Right ventricle myocardium inferior (tissue), 1 donor: Measurements from ENCODE around the gene H6PD. TPM values are rescaled to one million over a fixed set of nuclear protein-coding genes. Genes with fewer than 3 reads are reported as not detected.

Experiments used
- ATAC-seq: fragments of 200-7000 bp; cut with Tn5 transposase; one replicate; pipeline ENCODE4 v1.9.1; 2020; ENCODE audit warnings: mild to moderate bottlenecking, moderate library complexity
- DNase-seq: peaks from one replicate; pipeline ENCODE4 v3.0.0; 2021; ENCODE audit errors: missing footprints
- intact Hi-C: fragments of 100-400 bp; cut with DNase I; formaldehyde crosslinking; loops from one replicate; pipeline ENCODE4 v1.11.0; 2022
- total RNA-seq: library from RNA; stranded (reverse); fragmentation: NEBNext Ultra II Directional; extraction: Animal tissue kit (Norgen Biotek cat#: 25700); gene quantifications from one replicate; pipeline ENCODE4 v1.2.1, GENCODE V29; 2021
- donor health status: DM: no; HTN: yes; CAD: no; lungs with severe emphysema.

Gene H6PD
- total RNA-seq, 1 donor from 2014 or later: 18.7 TPM

DNA sequence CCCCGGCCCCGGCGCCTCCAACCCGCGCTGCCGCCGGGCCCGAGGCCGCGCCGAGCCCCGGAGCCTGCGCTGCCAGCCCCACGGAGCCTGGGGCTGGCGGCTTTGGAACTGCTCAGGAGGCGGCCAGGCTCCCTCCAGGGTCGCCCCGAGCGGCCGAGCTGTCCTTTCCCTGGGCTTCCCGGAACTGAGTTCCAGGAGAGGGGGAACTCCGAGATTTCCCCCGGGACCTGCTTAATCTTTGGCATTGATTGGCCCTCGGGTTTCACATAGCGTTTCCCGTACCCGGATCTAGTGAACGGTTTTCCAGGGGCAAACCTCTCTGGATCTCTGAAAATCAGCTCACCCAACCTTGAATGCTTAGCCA, 504 bp downstream of the H6PD start:
- no peak for ATAC-seq
- intact Hi-C loops: loop anchor here (2.0 kb wide), 1 partner anchor 16 kb away; no protein-coding TSS in a partner anchor
- no peak for DNase-seq

DNA sequence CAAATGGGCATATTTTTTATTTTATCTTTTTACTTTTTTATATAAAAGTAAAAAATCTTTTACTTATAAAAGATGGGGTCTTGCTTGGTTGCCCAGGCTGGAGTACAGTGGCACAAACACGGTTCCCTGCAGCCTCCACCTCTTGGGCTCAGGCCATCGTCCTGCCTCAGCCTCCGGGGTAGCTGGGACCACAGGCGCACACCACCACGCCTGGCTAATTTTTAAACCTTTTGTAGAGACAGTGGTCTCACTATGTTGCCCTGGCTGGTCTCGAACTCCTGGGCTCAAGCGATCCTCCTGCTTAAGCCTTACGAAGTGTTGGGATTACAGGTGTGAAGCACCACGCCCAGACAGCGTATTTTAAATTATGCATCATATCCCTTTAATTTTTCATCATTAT, 986 bp downstream of the H6PD start:
- DNase-seq: no peak
- no peak for ATAC-seq
- intact Hi-C loops: loop anchor here (2.0 kb wide), 1 partner anchor 15 kb away; no protein-coding TSS in a partner anchor

DNA sequence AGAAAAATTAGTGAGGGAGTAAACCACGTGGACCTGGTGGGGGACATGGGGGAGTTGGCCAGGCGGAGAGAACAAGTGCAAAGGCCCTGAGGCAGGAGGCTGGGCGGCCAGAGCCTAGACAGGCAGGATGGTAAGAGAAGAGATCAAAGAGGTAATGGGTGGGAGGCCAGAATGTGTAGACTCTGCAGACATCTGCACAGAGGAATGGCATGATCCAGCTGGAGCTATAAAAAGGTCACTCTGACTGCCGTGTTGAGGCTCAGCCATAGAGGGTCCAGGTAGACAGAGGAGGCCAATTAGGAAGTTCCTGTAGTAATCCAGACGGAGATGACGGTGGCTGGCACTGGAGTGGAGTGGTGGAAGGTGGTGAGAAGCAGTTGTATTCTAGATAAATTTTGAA, 3.6 kb downstream of the H6PD start:
- intact Hi-C loops: no loop called here
- no peak for ATAC-seq
- no peak for DNase-seq

DNA sequence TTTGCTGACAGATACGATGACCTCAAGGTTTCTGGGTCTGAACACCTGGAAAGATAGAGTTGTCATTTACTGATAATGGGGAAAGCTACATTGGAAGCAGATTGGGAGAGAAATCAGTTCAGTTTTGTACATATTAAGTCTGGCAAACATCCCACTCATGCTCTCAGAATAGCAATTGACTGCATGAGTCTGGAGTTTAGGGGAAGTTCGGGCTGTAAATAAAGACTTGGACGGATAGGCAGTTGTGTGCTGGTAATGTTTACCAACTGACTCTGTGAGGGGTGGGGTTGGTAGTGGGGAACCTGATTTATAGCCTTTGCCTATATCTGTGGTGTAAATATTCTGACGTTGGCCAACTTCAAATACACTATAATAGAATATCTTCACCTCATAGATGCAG, 4.0 kb downstream of the H6PD start:
- DNase-seq (no peak), ATAC-seq (no peak)
- intact Hi-C loops: no loop called here

DNA sequence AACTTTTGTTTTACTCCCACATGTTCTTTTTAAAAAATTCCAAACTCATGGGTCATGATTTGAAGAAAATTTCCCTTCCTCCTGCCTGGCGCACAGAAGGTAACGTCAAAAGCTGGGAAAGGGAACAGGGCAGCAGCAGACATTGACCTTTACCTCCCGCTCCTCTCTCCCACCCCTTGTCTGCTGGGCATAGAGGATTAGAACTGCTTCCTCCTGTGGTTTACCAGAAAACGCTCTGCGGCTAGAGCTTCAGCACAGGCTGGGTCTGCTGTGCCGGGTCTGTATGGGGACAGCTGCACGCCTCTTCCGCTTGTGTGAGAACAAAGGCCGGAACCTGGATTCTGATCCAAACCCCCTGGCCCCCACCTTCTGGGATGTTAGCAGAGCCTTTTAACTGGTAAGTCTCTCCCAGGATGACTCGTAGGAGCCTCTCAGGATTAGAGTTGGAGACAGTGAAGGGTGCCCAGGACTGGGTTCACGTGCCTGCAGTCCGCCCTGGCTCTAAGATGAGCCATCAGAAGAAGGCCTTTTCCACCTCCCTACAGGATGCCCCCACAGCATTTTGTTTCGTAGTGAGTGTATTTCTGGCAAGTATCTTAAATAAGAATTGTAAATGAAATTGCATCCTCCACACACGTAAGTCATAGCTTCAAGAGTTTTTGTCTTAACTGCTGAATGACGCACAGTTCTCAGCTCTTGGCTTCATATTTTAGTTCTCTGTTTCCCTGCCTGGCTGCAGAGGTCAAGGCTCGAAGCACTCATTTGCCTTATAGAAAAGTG, 5.2 kb downstream of the H6PD start:
- intact Hi-C loops: no loop called here
- peak; percentile 87 for DNase-seq
- ATAC-seq: no peak

DNA sequence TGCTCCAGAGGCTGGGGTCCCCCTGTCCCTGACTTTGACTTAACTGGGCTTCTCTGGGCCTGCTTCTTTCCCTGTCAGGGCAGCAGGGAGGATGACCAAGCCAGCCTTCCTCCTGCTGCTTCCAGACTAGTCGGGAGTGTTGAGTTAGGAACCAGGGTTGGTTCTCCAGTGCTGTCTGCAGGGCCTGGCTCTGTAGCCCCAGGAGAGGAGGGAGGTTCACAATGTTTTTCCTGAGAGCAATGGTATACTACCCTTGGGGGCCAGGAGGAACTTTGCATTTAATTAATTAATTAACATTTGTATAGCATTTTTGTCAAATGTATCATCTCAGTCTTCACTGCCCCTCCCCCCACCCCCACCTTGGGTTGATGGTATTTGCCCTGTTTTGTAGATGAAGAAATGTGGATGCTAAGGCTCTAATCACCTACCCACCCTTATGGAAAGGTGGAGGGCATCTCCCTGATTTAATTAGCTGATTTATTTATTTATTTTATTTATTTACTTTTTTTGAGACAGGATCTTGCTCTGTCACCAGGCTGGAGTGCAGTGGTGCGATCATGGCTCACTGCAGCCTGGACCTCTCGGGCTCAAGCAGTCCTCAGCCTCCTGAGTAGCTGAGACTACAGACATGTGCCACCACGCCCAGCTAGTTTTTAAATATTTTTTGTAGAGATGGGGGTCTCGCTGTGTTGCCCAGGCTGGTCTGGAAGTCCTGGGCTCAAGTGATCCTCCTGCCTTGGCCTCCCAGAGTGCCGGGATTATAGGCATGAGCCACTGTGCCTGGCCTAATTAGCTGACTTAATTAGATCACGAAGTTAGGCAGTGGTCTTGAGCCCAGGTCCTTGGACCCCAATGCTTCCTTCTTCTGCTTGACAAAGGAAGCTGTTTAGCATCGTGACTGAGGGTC, 6.6 kb downstream of the H6PD start:
- intact Hi-C loops: no loop called here
- DNase-seq: no peak
- no peak for ATAC-seq

DNA sequence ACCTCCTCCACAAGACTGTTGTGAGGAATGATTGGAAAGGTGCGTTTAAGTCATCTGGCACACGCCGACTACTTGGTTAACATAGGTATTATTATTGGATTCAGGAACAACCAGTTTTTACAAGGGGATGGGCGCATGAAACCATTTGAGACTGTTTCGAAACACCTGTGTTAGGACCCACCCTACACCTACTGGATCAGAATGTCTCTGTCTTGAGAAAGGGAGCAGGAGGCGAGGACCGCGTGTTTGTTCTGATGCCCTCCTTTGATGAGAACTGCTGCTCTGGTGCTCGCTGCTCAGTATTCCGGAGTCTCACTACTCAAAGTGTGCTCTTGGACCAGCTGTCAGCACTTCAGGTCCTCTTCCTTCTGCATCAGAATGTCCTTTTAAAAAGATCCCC, 7.3 kb downstream of the H6PD start:
- ATAC-seq: no peak
- intact Hi-C loops: no loop called here
- DNase-seq: no peak

DNA sequence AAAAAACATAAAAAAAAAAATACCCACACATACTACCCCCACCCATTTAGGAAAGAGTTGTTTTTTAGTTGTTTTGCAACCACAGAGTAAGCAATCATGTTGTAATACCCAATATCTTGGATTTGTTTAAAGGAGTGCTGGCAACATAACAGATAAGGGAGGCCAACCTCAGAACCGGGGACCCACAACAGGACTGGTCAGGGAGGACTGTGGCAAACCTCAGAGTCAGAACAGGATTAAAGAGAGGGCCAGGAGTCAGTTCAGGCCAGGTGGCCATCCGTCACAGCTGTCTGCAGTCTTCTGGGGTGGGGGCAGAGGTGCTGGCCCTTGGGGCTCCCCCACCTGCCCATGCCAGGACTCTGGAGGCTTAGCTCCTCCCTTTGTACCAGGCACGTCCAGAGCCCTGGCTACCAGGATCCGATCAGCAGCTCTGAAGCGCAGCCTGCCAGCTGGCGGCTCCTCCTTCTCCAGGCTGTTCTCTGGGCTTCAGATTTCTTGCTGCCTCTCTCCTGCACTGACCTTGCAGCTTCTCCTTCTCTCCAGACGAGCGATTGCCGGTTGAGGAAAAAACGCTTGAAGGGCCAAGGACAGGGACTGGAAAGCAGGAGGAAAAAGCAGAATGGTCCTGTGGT, 7.9 kb downstream of the H6PD start:
- peak; percentile 89 for DNase-seq
- intact Hi-C loops: no loop called here
- peak; percentile 86 for ATAC-seq

DNA sequence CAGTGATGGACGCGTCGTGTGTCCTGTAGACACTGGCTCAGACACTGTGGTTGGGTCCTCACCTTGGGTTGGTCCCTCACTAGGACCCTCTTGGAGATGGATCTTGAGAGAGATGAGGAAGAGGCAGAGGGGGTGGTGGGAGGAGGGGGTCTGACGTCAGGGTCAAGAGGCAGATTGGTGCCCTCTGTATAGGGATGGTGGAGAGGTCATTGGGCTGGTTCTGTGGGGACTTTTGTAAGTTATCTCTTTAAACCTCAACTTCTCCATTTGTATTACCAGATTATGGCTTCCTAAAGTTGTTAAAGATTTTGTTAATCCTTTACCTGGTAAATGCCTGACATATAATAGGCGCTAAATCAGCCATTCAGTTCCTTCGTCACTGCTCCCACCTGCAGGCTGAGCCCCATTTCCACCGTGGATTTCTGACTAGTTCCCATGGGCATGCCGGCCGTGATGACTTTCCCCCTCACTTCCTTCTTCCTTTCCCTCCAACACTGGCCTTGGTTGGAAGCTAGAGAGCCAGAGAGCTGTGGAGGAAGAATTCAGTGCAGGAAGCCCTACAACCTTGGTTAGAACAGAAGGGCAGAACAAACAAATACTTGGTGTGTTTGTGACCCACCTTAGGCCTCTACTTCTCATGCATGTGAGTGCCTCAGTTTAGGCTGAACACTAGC, 8.6 kb downstream of the H6PD start:
- DNase-seq (no peak), ATAC-seq (peak; percentile 18)
- intact Hi-C loops: no loop called here

DNA sequence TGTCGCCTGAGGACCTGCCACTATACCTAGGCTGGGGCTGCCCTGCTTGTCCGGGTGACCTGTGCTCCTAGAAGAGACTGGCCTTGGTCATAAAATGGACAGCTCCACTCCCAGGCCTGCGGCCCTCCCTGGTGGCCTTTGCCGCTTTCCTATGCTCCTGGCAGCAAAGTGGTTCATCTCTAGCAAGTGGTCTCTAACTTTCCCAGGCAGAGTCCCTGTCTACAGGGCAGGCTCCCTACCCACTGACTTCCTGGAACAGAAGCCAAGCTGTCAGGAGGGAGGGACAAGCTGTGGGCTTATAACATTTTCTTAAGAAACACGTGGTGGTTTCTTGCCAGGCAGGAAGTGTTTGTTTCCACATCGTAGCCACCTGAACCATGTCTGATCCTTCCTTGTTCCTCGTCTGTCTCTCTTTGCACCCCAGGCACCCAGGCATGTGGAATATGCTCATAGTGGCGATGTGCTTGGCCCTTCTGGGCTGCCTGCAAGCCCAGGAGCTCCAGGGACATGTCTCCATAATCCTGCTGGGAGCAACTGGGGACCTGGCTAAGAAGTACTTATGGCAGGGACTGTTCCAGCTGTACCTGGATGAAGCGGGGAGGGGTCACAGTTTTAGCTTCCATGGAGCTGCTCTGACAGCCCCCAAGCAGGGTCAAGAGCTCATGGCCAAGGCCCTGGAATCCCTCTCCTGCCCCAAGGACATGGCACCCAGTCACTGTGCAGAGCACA, 10.1 kb downstream of the H6PD start:
- intact Hi-C loops: no loop called here
- no peak for DNase-seq
- ATAC-seq: no peak

DNA sequence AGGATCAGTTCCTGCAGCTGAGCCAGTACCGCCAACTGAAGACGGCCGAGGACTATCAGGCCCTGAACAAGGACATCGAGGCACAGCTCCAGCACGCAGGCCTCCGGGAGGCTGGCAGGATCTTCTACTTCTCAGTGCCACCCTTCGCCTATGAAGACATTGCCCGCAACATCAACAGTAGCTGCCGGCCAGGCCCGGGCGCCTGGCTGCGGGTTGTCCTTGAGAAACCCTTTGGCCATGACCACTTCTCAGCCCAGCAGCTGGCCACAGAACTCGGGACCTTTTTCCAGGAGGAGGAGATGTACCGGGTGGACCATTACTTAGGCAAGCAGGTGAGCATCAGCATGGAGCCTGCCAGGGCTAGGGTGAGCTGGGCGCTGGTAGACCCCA, 10.7 kb downstream of the H6PD start:
- ATAC-seq: no peak
- intact Hi-C loops: no loop called here
- no peak for DNase-seq

DNA sequence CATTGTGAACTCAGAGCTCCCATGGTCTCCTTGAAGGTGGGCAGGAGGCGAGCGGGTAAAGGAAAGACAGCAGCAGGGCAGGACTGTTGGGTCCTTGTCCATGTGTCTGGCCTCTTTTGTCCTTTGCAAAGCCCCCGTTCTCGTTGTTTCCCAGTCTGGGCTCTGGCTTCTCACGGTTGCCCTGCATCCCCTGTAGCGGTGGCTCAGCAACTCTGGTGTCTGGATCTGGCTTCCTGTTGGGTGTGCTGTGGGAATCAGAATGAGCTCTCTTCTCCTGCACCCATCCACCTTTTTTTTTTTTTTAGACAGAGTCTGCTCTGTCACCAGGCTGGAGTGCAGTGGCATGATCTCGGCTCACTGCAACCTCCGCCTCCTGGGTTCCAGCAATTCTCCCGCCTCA, 11.1 kb downstream of the H6PD start:
- ATAC-seq: no peak
- intact Hi-C loops: no loop called here
- DNase-seq: no peak

DNA sequence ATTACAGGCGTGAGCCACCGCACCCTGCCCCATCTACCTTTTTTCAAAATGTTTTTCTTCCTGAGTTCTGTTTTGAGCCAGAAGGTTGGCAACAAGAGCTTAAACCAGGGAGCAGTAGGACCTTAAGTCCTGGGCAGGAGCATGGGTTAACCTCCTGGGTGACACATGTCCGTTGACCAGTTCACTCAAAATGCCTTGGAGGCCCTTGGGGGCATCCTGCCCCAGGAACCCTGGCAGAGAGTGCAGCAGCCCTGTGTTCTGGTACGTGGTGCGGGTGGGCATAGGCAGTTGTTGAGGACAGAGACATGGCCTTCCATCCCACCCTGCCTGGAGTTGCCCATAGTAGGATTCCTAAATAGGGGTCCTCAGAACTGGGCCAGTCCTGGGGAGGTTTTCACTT, 11.6 kb downstream of the H6PD start:
- ATAC-seq (no peak), DNase-seq (no peak)
- intact Hi-C loops: no loop called here

DNA sequence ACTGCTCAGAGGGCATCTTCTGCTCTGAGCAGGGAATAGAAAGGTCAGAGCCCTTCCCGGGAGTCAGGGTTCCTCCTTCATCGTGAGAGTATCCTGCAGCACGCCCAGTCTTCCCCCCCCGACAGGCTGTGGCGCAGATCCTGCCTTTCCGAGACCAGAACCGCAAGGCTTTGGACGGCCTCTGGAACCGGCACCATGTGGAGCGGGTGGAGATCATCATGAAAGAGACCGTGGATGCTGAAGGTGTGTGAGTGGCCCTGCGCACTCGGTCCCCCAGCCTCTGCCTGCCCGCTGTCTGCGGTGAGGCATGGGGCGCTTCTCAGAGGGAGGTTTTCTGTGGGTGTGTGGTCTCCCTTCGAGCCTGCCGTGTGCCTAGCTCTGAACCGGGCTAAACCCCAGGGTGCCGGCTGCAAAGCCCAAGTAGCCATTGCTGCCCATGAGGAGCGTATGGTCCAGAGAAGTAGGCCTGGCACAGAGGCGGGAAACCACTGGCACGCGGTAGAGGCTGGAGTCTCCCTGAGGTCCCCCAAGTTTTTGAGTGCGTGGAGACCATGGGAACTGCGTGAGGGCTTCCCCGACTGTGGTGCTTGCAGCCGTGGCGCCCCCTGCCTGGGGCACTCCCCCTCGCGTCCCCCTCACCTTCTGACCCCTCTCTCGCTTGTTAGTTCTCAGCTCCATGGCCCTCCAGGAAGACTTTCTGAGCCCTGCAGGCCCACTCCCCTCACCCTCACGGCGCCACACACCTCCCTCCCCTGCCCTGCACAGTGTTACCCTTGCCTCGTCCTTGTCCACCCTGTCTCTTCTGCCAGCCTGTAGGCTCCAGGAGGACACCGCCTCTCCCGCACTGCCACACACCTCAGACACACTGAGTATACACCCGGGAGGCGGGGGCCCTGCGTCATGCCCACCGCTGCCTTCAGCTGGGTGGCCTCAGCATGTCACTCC, 12.5 kb downstream of the H6PD start:
- ATAC-seq (peak; percentile 33), DNase-seq (no peak)
- intact Hi-C loops: no loop called here

DNA sequence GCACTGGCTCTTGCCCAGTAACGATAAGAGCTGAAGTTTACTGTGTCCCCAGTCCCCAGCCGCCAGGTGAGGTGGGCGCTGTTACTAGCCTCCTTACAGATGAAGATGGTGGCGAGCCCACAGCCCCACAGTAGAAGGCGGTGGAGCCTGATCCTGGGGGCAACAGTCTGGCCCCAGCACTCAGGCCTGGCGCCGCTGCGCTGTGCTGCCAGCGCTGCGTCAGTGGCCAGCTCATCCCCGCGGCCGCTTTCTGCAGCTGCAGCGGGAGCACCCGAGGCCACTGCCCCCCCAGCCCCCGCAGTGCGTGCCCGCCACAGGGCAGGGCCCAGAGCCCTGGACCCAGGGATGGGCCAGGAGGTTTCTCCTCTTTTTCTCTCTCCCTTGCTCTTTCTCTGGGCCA, 13.3 kb downstream of the H6PD start:
- DNase-seq (no peak), ATAC-seq (no peak)
- intact Hi-C loops: no loop called here

DNA sequence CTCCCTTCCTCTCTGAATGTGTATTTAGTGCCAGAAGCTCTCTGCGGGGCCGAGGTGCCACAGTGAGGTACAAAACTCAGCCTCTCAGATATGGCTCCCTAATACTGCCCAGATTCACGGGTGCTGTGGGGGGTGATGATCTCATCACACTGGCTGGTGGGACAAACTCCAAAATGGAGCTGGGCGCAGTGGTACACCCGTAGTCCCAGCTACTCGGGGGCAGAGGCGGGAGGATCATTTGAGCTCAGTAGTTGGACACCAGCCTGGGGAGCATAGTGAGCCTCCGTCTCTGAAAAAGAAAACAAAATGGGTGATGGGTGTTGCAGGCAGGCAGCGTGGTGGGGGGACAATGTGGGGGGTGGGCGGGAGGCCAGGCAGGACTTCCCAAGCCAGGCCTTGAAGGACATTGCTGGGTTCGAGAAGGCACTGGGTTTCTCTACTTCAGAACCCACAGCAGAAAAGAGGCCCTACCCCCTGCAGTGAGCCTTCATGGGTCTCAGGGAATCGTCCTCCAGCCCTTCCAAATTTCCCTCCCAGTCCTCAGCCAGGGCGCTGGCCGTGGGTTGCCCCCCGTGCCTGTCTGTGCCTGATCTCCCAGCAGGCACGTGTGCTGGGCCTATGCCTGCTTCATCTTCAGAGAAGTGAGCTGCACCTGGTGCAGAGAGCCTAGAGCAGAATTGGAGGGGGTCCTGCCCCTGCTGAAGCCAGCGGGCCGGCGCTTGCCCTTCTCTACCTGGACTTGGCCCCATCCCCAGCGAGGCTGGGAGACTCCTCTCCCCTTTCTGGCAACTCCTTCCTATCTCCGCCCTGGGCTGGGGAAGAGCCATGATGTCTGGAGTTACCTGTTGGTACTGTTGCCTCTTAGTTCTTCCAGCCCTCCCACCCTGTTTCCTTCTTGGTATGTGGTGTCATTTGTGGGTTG, 14.0 kb downstream of the H6PD start:
- no peak for ATAC-seq
- intact Hi-C loops: no loop called here
- DNase-seq: no peak

DNA sequence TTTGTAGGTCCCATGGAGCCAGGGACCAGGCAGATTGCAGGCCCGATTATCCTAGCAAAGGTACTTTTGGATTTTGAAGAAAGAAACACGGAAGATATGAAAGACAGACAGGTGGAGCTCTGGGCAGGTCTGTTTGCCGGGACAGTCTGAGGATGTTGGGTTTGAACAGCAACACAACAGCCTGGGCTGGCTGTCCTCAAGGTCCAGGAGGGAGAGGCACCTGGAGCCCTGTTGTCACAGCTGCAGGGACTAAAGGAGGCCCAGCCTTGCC, 14.6 kb downstream of the H6PD start:
- no peak for ATAC-seq
- DNase-seq: no peak
- intact Hi-C loops: no loop called here
